B cell (primary cell): ENCODE data around the gene CYP26B1.

Experiments
- EZH2 ChIP-seq: IDR thresholded peaks from 2 replicates; pipeline ENCODE4 v1.6.1; 2012; ENCODE audit warnings: borderline replicate concordance, low read depth, mild to moderate bottlenecking, moderate library complexity, low read length; ENCODE audit not compliant: insufficient read depth, poor library complexity, severe bottlenecking
- TF ChIP-seq, protein P1 (sequence below): fragments of 200-600 bp; IDR thresholded peaks from one replicate; pipeline ENCODE4 v1.8.0; 2022; ENCODE audit warnings: antibody characterized with exemption, mild to moderate bottlenecking

DNA sequence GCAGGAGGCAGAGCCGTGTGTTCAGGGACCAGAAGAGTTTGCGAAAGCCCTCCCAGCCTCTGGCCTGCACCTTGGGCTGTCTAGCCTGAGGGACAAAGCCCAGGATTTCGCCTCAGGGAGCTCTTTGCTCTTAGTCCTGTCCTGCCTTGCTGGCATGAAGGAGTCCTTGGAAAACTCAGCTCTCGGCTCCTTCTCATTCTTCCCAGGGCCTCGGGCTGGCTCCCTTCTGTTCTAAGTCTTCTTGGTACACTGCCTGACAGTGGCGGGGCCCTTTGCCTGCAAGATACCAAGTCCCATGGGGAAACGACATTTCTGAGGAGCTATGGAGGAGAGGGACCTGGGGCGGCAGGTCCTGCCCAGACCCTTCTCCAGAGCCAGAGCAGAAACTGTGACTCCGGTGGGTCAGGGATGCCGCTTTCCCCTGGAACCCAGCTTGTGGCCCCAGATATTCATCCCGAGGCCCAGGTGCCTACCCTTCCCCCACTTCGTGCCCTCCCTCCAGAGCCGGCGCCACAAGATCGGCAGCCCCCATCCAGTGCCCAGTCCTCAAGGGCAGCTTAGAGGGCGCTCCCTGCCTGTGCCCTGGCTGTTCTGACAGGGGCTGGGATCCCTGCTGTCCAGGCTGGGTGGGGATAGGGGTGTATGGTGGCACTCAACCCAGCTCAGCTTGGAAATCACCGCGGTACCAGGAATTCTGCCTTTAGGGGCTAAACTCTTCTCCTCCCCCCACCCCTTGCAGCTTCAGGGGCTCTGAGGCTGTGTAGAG is 5.5 kb upstream of the CYP26B1 start:
- TF ChIP-seq, protein P1, sequence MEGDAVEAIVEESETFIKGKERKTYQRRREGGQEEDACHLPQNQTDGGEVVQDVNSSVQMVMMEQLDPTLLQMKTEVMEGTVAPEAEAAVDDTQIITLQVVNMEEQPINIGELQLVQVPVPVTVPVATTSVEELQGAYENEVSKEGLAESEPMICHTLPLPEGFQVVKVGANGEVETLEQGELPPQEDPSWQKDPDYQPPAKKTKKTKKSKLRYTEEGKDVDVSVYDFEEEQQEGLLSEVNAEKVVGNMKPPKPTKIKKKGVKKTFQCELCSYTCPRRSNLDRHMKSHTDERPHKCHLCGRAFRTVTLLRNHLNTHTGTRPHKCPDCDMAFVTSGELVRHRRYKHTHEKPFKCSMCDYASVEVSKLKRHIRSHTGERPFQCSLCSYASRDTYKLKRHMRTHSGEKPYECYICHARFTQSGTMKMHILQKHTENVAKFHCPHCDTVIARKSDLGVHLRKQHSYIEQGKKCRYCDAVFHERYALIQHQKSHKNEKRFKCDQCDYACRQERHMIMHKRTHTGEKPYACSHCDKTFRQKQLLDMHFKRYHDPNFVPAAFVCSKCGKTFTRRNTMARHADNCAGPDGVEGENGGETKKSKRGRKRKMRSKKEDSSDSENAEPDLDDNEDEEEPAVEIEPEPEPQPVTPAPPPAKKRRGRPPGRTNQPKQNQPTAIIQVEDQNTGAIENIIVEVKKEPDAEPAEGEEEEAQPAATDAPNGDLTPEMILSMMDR: no peak
- TF ChIP-seq EZH2: no peak
